H1 (cell line): ENCODE results near the gene TSTD2. TPM values are rescaled to one million over a fixed set of nuclear protein-coding genes. Genes with fewer than 3 reads are reported as not detected.

Experiments
- CTCF ChIA-PET: fragments of 300-600 bp; sonication (Branson Sonifier 250); formaldehyde crosslinking; loops from one replicate; lab custom pipeline; 2021; ENCODE audit not compliant: partially characterized antibody; lab: Charles Lee
- POLR2A ChIA-PET: fragments of 300-600 bp; sonication (Branson Sonifier 250); formaldehyde crosslinking; loops from one replicate; lab custom pipeline; 2021; ENCODE audit warnings: inconsistent platforms; ENCODE audit not compliant: partially characterized antibody; lab: Charles Lee
- DNase-seq, 2 experiments: peaks; one replicate each; pipeline versions ENCODE4 v3.0.0 to v3.0.0-alpha.2; 2010 to 2022; ENCODE audit warnings: low spot score in 2 of 2, low read depth in 1 of 2, mixed read lengths in 1 of 2
- FAIRE-seq: peaks from 2 replicates; lab custom pipeline; 2011; peaks lifted over from hg19 to GRCh38; lab: Jason Lieb, UNC
- H2AFZ ChIP-seq: 2 replicates; pipeline ENCODE4 v1.8.1; 2012; ENCODE audit warnings: low read length, inconsistent platforms
- H2AK5ac ChIP-seq: 2 replicates; pipeline ENCODE4 v1.6.1; 2013; ENCODE audit warnings: low read depth, low read length
- H2BK120ac ChIP-seq: replicated peaks from 2 replicates; pipeline ENCODE3; 2013; ENCODE audit warnings: low read depth, low read length, inconsistent platforms
- H2BK12ac ChIP-seq: 2 replicates; pipeline ENCODE4 v1.6.1; 2013; ENCODE audit warnings: low read depth, low read length
- H2BK15ac ChIP-seq: 2 replicates; pipeline ENCODE4 v1.6.1; 2013; ENCODE audit warnings: low read length
- H2BK20ac ChIP-seq: 2 replicates; pipeline ENCODE4 v1.6.1; 2013; ENCODE audit warnings: low read length
- H2BK5ac ChIP-seq: 2 replicates; pipeline ENCODE4 v1.6.1; 2013; ENCODE audit warnings: low read depth, low read length
- H3K14ac ChIP-seq: 2 replicates; pipeline ENCODE4 v1.6.1; 2013; ENCODE audit warnings: inconsistent platforms; ENCODE audit not compliant: insufficient read length
- H3K18ac ChIP-seq: 2 replicates; pipeline ENCODE4 v1.6.1; 2013; ENCODE audit warnings: low read length; ENCODE audit errors: extremely low read depth
- H3K23ac ChIP-seq: 2 replicates; pipeline ENCODE4 v1.6.1; 2013; ENCODE audit warnings: inconsistent platforms; ENCODE audit not compliant: insufficient read length
- H3K23me2 ChIP-seq: 2 replicates; pipeline ENCODE4 v1.6.1; 2013; ENCODE audit warnings: low read depth, low read length
- H3K27ac ChIP-seq: 2 replicates; pipeline ENCODE4 v1.6.1; 2011; ENCODE audit warnings: low read depth, low read length, inconsistent platforms
- H3K27me3 ChIP-seq, 4 experiments: replicated peaks in 1 of 4; 1 replicate in 1 of 4; 2 replicates in 3 of 4; pipeline versions ENCODE4 v1.6.1 to v1.8.1; 2011 to 2013; ENCODE audit warnings: low read length in 3 of 4, mild to moderate bottlenecking in 3 of 4, inconsistent platforms in 2 of 4, mixed read lengths in 2 of 4, moderate library complexity in 1 of 4; ENCODE audit not compliant: control insufficient read depth in 3 of 4, insufficient read depth in 3 of 4; ENCODE audit errors: extremely low read depth in 1 of 4
- H3K36me3 ChIP-seq, 4 experiments: 2 replicates each; pipeline versions ENCODE4 v1.6.1 to v1.8.1; 2011 to 2013; ENCODE audit warnings: mild to moderate bottlenecking in 4 of 4, low read length in 3 of 4, moderate library complexity in 2 of 4, control low read depth in 1 of 4, inconsistent platforms in 1 of 4; ENCODE audit not compliant: insufficient read depth in 4 of 4, control insufficient read depth in 2 of 4
- H3K4ac ChIP-seq: replicated peaks from 2 replicates; pipeline ENCODE3; 2013; ENCODE audit warnings: low read length, low read depth, mixed read lengths, inconsistent platforms; ENCODE audit not compliant: insufficient read length
- H3K4me1 ChIP-seq, 4 experiments: replicated peaks in 1 of 4; 1 replicate in 1 of 4; 2 replicates in 3 of 4; pipeline versions ENCODE4 v1.6.1 to v1.8.1; 2011 to 2013; ENCODE audit warnings: low read length in 3 of 4, inconsistent platforms in 2 of 4, mixed read lengths in 1 of 4; ENCODE audit not compliant: insufficient read depth in 4 of 4, control insufficient read depth in 3 of 4
- H3K4me2 ChIP-seq, 2 experiments: 2 replicates each; pipeline versions ENCODE4 v1.6.1 to v1.8.1; 2011 to 2013; ENCODE audit warnings: low read depth in 2 of 2, low read length in 2 of 2, control low read depth in 1 of 2, inconsistent platforms in 1 of 2, mild to moderate bottlenecking in 1 of 2; ENCODE audit not compliant: insufficient read depth in 1 of 2
- H3K4me3 ChIP-seq, 4 experiments: fragments of 200-600, 300-600 bp in 1 of 4; sonication (generic), shearing (Covaris generic), sonication (Bioruptor Twin) in 1 of 4; 2 replicates each; pipeline versions ENCODE4 v1.5.1 to v1.8.1; 2011 to 2016; ENCODE audit warnings: low read length in 4 of 4, low read depth in 3 of 4, control low read depth in 2 of 4, inconsistent platforms in 2 of 4, mild to moderate bottlenecking in 2 of 4, mixed read lengths in 1 of 4, moderate library complexity in 1 of 4; ENCODE audit not compliant: insufficient read depth in 2 of 4; ENCODE audit errors: extremely low read depth in 1 of 4
- H3K56ac ChIP-seq: replicated peaks from 2 replicates; pipeline ENCODE3; 2013; ENCODE audit warnings: low read depth, mild to moderate bottlenecking, mixed read lengths, low read length, inconsistent platforms; ENCODE audit not compliant: insufficient read length
- H3K79me1 ChIP-seq: 2 replicates; pipeline ENCODE4 v1.6.1; 2013; ENCODE audit warnings: low read depth, low read length, control low read depth
- H3K79me2 ChIP-seq, 2 experiments: 2 replicates each; pipeline versions ENCODE4 v1.6.1 to v1.8.1; 2012 to 2013; ENCODE audit warnings: low read length in 2 of 2, mild to moderate bottlenecking in 2 of 2, inconsistent platforms in 1 of 2; ENCODE audit not compliant: insufficient read depth in 2 of 2, control insufficient read depth in 1 of 2
- H3K9ac ChIP-seq, 4 experiments: replicated peaks in 1 of 4; 1 replicate in 1 of 4; 2 replicates in 3 of 4; pipeline versions ENCODE4 v1.6.1 to v1.8.1; 2011 to 2013; ENCODE audit warnings: low read depth in 3 of 4, low read length in 3 of 4, control low read depth in 2 of 4, mild to moderate bottlenecking in 2 of 4, moderate library complexity in 2 of 4, inconsistent platforms in 1 of 4; ENCODE audit errors: extremely low read depth in 1 of 4
- H3K9me3 ChIP-seq, 2 experiments: 2 replicates each; pipeline versions ENCODE4 v1.6.1 to v1.8.1; 2012 to 2013; ENCODE audit warnings: mild to moderate bottlenecking in 2 of 2, moderate library complexity in 2 of 2, control low read depth in 1 of 2, inconsistent platforms in 1 of 2, low read depth in 1 of 2, low read length in 1 of 2, mixed read lengths in 1 of 2; ENCODE audit not compliant: insufficient read depth in 2 of 2
- H4K20me1 ChIP-seq, 2 experiments: replicated peaks in 1 of 2; 2 replicates each; pipeline versions ENCODE3 to v1.8.1; 2011 to 2013; ENCODE audit warnings: inconsistent platforms in 2 of 2, low read length in 2 of 2, mild to moderate bottlenecking in 1 of 2; ENCODE audit not compliant: insufficient read depth in 2 of 2, control insufficient read depth in 1 of 2
- H4K5ac ChIP-seq: 2 replicates; pipeline ENCODE4 v1.6.1; 2013; ENCODE audit warnings: low read length, low read depth, mixed read lengths, inconsistent platforms; ENCODE audit not compliant: insufficient read length
- H4K8ac ChIP-seq: 2 replicates; pipeline ENCODE4 v1.8.0; 2013; ENCODE audit warnings: mild to moderate bottlenecking, moderate library complexity, low read length, inconsistent platforms; ENCODE audit not compliant: insufficient read depth; ENCODE audit errors: extremely low read depth
- H4K91ac ChIP-seq: replicated peaks from 2 replicates; pipeline ENCODE3; 2013; ENCODE audit warnings: low read length, mixed read lengths, inconsistent platforms; ENCODE audit not compliant: insufficient read length
- CTBP2 ChIP-seq: IDR thresholded peaks from 2 replicates; pipeline ENCODE4 v1.7.0; 2011; ENCODE audit warnings: borderline replicate concordance, mild to moderate bottlenecking, moderate library complexity, mixed read lengths, low read length; ENCODE audit not compliant: insufficient read depth, insufficient read length
- JUND ChIP-seq: IDR thresholded peaks from 2 replicates; pipeline ENCODE4 v1.6.1; 2011; ENCODE audit warnings: mild to moderate bottlenecking, improper control_type of control experiment, low read length
- RBBP5 ChIP-seq: IDR thresholded peaks from 2 replicates; pipeline ENCODE4 v1.7.1; 2012; ENCODE audit warnings: low read depth, mild to moderate bottlenecking, inconsistent platforms, low read length, moderate library complexity, borderline replicate concordance
- WGBS, 2 experiments: shearing (Covaris generic) in 1 of 2; methylation state at CpG; one replicate each; pipeline versions ENCODE4 v1.1.6 to v1.1.7; 2013 to 2015; ENCODE audit warnings: low lambda C conversion rate in 2 of 2, mixed read lengths in 2 of 2, inconsistent platforms in 1 of 2, low coverage in 1 of 2, missing lambda C conversion rate in 1 of 2; ENCODE audit not compliant: insufficient replicate concordance in 2 of 2, insufficient coverage in 1 of 2, insufficient read length in 1 of 2; ENCODE audit errors: extremely low coverage in 1 of 2, missing lambda C conversion rate in 1 of 2; 5-methylcytosine and 5-hydroxymethylcytosine counted together
- polyA plus RNA-seq, 7 experiments: library from polyadenylated mRNA; depleted of rRNA in 3 of 7; stranded (reverse) in 5 of 7; unstranded in 2 of 7; fragments of >200 nt in 5 of 7; fragments of 200-250 nt in 2 of 7; gene quantifications; 1 replicate in 5 of 7; 2 replicates in 1 of 7; 4 replicates in 1 of 7; pipeline versions ENCODE4 v1.2.1 to v1.2.3, GENCODE V29; 2011 to 2013; ENCODE audit warnings: missing spikeins in 2 of 7, mixed read lengths in 2 of 7
- total RNA-seq: library from RNA; stranded (reverse); fragmentation: NEBNext Ultra II Directional; extraction: Animal tissue kit (Norgen Biotek cat#: 25700); gene quantifications from 2 replicates; pipeline ENCODE4 v1.2.1, GENCODE V29; 2021

Gene TSTD2
- total and polyA plus RNA-seq, 2 of the 8 experiments (the other 6 are each of a cell fraction or from before 2014, with no cell fraction given): 16.1 to 17.5 TPM

DNA sequence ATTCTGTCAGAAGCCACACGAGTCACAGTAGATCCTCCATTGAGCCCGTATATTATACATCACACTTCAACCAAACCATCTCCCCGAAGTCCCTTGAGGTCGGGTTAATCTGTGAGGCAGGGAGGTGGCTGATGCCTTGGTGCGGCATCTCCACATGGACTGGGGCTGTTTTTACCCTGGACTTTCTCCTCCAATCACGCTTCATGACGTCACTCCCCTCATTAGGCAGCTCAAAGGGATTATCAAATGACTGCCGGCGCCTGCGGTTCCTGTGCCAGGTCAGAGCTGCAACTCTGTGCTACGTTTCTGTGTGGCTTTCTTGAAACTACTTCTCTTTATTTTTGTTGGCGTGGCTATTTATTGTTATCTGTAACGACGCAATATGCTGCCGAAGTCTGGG is 78.0 kb downstream of the TSTD2 start:
- H3K23ac ChIP-seq: no peak overlapping the region
- H3K79me2 ChIP-seq: no peaks in the 10 kb centered on the region
- CTCF ChIA-PET: interaction anchor here (1.2 to 1.6 kb wide), 2 partner anchors 10 to 61 kb away, joined by 3 read pairs; no protein-coding TSS in a partner anchor
- H3K18ac ChIP-seq: no peak overlapping the region
- no peak overlapping the region for H4K91ac ChIP-seq
- DNase-seq (no peak), FAIRE-seq (no peak)
- H3K23me2 ChIP-seq: no peaks in the 10 kb centered on the region
- no peaks in the 10 kb centered on the region for H3K79me1 ChIP-seq
- no peak overlapping the region for H2AFZ ChIP-seq
- no peak overlapping the region for H3K14ac ChIP-seq
- H3K36me3 ChIP-seq: no peaks in the 10 kb centered on the region
- no peak overlapping the region for H2BK20ac ChIP-seq
- whole genome bisulfite sequencing, 2 experiments: 87% methylated on average over 15 of the region's 15 CpGs; no CpG with 5 or more reads in 1 of the 2 experiments
- H3K4me1 ChIP-seq: peaks cover 0 to 2% (median under 1%) of the 10 kb centered on the region in 4 experiments; a peak in 2 of 7 replicates
- no peak overlapping the region for H3K4ac ChIP-seq
- H3K4me2 ChIP-seq: no peak overlapping the region
- H3K27me3 ChIP-seq: no peaks in the 10 kb centered on the region; a peak in 1 of 7 replicates
- no peaks in the 10 kb centered on the region for H4K20me1 ChIP-seq
- no peak overlapping the region for H2BK15ac ChIP-seq
- TF ChIP-seq RBBP5 (no peak), JUND (no peak), CTBP2 (no peak)
- no peaks in the 10 kb centered on the region for H3K9me3 ChIP-seq
- H3K4me3 ChIP-seq: no peak overlapping the region
- H3K27ac ChIP-seq: no peak overlapping the region
- no peak overlapping the region for H4K8ac ChIP-seq
- no peak overlapping the region for H3K56ac ChIP-seq
- H2BK12ac ChIP-seq: no peak overlapping the region
- H2BK5ac ChIP-seq: no peak overlapping the region
- no peak overlapping the region for H2AK5ac ChIP-seq
- no peak overlapping the region for H3K9ac ChIP-seq
- POLR2A ChIA-PET: interaction anchor here (1.2 kb wide), 1 partner anchor 41 kb away, joined by 3 read pairs; no protein-coding TSS in a partner anchor
- no peak overlapping the region for H4K5ac ChIP-seq
- no peak overlapping the region for H2BK120ac ChIP-seq
